RWPE2 (cell line): ENCODE results near the gene TUT4.

Experiments
- ATAC-seq: fragments of 200-7000 bp; cut with Tn5 transposase; 3 replicates; pipeline ENCODE4 v1.9.1; 2021; ENCODE audit warnings: low read depth
- DNase-seq: peaks from one replicate; pipeline ENCODE4 v3.0.0-alpha.2; 2020; ENCODE audit warnings: low spot score
- H3K27ac ChIP-seq: fragments of 450-650 bp; 2 replicates; pipeline ENCODE4 v1.5.1; 2017; ENCODE audit warnings: mild to moderate bottlenecking; ENCODE audit not compliant: poor library complexity, severe bottlenecking
- H3K27me3 ChIP-seq: fragments of 250-450 bp; sonication (Bioruptor Pico); 2 replicates; pipeline ENCODE4 v1.5.1; 2021; ENCODE audit warnings: mild to moderate bottlenecking, moderate library complexity; ENCODE audit not compliant: insufficient read depth, poor library complexity, severe bottlenecking
- H3K36me3 ChIP-seq: fragments of 250-450 bp; sonication (Bioruptor Pico); 2 replicates; pipeline ENCODE4 v1.5.1; 2020; ENCODE audit warnings: low read depth, mild to moderate bottlenecking, moderate library complexity
- H3K4me1 ChIP-seq: fragments of 250-450 bp; sonication (Bioruptor Pico); 2 replicates; pipeline ENCODE4 v1.5.1; 2021; ENCODE audit warnings: mild to moderate bottlenecking, moderate library complexity; ENCODE audit not compliant: insufficient read depth, poor library complexity, severe bottlenecking
- H3K4me3 ChIP-seq: fragments of 250-450 bp; sonication (Bioruptor Pico); 2 replicates; pipeline ENCODE4 v1.5.1; 2021; ENCODE audit warnings: mild to moderate bottlenecking, moderate library complexity; ENCODE audit not compliant: severe bottlenecking
- H3K9me3 ChIP-seq: fragments of 250-450 bp; sonication (Bioruptor Pico); 2 replicates; pipeline ENCODE4 v1.5.1; 2021; ENCODE audit warnings: mild to moderate bottlenecking, moderate library complexity; ENCODE audit not compliant: severe bottlenecking
- TF ChIP-seq, protein P1 (sequence below): fragments of 450-650 bp; IDR thresholded peaks from one replicate; pipeline ENCODE4 v1.5.1; 2017; ENCODE audit warnings: mild to moderate bottlenecking, moderate library complexity; ENCODE audit not compliant: poor library complexity, severe bottlenecking

The TUT4 gene

DNA sequence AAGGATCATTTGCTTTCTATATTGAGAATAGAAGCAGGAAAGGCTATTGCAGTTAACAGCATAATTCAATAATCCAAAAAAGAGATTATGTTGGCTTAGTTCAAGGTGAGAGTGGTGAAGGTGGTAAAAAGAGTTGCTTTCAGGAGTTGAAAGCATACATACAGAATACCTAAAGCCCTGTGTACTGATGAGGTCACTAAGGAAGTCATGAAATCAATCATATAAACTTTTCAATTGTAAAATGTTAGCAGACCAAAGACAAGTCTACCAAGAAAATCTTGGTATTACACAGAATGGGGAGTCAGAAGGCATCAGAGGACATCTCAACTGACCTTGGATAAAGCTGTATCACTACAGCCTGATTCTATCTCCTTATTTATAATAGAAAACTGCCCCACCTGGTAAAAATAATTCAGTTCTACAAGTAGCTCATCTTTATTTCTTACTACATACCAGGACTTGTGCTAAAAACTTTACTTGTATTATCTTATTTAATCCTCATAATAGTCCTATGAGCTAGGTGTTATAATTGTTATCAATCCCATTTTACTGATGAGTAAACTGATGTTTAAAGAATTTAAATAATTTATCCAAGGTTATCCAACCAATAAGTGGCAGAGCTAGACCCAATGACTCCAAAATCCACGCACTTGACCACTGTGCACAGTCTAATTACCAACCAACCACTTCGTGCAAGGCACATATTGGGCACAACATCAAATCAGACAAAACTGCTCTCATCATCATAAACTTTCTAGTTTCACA is 40.9 kb downstream of the TUT4 start:
- Histone ChIP-seq H3K27ac (no peak overlapping the region), H3K4me1 (no peaks in the 10 kb centered on the region), H3K27me3 (no peaks in the 10 kb centered on the region), H3K36me3 (peaks cover 29% of the 10 kb centered on the region), H3K4me3 (no peak overlapping the region), H3K9me3 (no peaks in the 10 kb centered on the region)
- no peak for ATAC-seq
- TF ChIP-seq, protein P1, sequence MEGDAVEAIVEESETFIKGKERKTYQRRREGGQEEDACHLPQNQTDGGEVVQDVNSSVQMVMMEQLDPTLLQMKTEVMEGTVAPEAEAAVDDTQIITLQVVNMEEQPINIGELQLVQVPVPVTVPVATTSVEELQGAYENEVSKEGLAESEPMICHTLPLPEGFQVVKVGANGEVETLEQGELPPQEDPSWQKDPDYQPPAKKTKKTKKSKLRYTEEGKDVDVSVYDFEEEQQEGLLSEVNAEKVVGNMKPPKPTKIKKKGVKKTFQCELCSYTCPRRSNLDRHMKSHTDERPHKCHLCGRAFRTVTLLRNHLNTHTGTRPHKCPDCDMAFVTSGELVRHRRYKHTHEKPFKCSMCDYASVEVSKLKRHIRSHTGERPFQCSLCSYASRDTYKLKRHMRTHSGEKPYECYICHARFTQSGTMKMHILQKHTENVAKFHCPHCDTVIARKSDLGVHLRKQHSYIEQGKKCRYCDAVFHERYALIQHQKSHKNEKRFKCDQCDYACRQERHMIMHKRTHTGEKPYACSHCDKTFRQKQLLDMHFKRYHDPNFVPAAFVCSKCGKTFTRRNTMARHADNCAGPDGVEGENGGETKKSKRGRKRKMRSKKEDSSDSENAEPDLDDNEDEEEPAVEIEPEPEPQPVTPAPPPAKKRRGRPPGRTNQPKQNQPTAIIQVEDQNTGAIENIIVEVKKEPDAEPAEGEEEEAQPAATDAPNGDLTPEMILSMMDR: no peak
- no peak for DNase-seq

DNA sequence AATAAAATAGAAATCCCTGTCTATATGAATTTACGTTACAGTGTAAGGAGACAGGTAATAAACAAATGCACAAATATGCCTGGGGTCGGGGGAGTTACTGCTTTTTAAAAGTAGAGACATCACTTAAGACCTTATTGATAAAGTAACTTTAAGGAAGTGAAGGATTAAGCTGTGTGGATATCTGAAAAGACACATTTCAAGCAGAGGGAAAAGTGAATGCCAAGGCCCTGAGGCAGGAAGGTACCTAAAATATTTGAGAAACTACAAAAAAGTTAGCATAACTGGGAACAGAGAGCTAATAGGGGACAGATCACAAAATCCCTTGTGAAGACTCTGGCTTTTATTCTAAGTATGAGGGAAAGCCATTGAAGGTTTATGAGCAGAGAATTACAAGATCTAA is 41.5 kb downstream of the TUT4 start:
- Histone ChIP-seq H3K27ac (no peak overlapping the region), H3K36me3 (peaks cover 29% of the 10 kb centered on the region), H3K27me3 (no peaks in the 10 kb centered on the region), H3K9me3 (no peaks in the 10 kb centered on the region), H3K4me3 (no peak overlapping the region), H3K4me1 (no peaks in the 10 kb centered on the region)
- DNase-seq (no peak), ATAC-seq (no peak)
- TF ChIP-seq, protein P1: no peak

DNA sequence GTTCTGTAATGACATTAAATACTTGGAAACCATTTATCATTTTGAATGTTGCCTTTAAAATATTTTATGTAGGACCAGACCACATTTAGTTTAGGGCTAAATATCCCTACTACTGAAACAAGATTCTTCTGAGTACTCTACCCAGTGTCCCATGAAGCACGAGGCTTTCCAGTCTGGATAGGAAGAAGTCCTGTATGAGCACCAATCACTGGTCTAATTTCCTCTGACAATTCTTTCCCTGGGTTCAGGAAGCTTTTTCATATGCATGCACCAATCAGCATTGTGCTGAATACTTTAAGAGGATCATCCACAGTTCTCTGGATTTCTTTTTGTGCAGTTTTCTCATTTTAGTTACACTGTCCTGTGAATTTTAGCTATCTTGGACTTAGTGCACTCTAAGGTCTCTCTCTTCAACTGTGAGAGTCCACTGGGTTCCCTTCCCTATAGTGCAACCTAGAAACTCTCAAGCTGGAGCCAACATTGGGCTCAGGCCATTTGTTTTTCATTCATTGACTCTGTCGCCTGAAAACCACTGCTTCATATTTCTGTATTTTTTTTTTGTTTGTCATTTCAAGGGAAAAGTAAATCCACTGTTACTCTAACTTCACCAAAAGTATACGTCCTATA is 45.9 kb downstream of the TUT4 start:
- DNase-seq (no peak), ATAC-seq (no peak)
- no peaks in the 10 kb centered on the region for H3K9me3 ChIP-seq
- no peaks in the 10 kb centered on the region for H3K27me3 ChIP-seq
- no peak overlapping the region for H3K4me3 ChIP-seq
- TF ChIP-seq, protein P1: no peak
- H3K4me1 ChIP-seq: no peaks in the 10 kb centered on the region
- peaks cover 22% of the 10 kb centered on the region for H3K36me3 ChIP-seq
- H3K27ac ChIP-seq: no peak overlapping the region

DNA sequence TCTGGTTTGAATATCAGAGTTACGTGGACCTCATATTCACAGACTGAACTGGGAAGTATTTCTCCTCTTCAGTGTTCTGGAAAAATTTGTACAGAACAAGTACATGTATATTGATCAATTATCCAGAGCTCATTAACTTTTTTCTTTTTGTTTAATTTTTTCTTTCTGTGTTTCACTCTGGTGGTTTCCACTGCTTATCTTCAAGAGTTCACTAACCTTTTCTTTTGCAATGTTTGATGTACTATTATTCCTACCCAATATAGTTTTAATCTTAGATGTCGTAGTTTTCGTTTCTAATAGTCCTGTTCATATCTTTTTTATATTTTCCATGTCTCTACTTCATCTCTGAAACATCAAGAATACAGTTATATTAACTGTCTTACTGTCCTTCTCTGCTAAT is 46.5 kb downstream of the TUT4 start:
- DNase-seq (no peak), ATAC-seq (no peak)
- Histone ChIP-seq H3K27me3 (no peaks in the 10 kb centered on the region), H3K36me3 (peaks cover 20% of the 10 kb centered on the region), H3K9me3 (no peaks in the 10 kb centered on the region), H3K27ac (no peak overlapping the region), H3K4me1 (no peaks in the 10 kb centered on the region), H3K4me3 (no peak overlapping the region)
- TF ChIP-seq, protein P1: no peak

DNA sequence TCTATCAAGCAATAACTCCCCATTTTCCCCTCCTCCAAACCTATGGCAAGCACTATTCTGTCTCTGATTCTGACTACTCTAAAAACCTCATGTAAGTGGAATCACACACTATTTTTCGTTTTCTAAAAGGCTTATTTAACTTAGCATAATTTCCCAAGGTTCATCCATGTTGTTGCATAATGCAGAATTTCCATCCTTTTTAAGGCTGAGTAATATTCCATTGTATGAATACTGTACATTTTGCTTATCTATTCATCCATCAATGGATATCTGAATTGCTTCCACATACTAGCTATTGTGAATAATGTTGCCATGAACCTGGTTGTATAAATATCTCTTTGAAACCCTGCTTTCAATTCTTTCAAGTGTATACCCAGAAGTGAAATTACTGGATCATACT is 48.2 kb downstream of the TUT4 start:
- Histone ChIP-seq H3K9me3 (no peaks in the 10 kb centered on the region), H3K27me3 (no peaks in the 10 kb centered on the region), H3K4me1 (no peaks in the 10 kb centered on the region), H3K4me3 (no peak overlapping the region), H3K36me3 (peaks cover 10% of the 10 kb centered on the region), H3K27ac (no peak overlapping the region)
- DNase-seq: no peak
- no peak for ATAC-seq
- TF ChIP-seq, protein P1: no peak
